Measurements from ENCODE around the gene GAREM2. TPM values are rescaled to one million over a fixed set of nuclear protein-coding genes. Genes with fewer than 3 reads are reported as not detected.

Gene GAREM2
- total and polyA plus RNA-seq, 2 donors (not counting 3 experiments of a cell fraction or from before 2014, with no cell fraction given) = 3.1 to 3.7 TPM

DNA sequence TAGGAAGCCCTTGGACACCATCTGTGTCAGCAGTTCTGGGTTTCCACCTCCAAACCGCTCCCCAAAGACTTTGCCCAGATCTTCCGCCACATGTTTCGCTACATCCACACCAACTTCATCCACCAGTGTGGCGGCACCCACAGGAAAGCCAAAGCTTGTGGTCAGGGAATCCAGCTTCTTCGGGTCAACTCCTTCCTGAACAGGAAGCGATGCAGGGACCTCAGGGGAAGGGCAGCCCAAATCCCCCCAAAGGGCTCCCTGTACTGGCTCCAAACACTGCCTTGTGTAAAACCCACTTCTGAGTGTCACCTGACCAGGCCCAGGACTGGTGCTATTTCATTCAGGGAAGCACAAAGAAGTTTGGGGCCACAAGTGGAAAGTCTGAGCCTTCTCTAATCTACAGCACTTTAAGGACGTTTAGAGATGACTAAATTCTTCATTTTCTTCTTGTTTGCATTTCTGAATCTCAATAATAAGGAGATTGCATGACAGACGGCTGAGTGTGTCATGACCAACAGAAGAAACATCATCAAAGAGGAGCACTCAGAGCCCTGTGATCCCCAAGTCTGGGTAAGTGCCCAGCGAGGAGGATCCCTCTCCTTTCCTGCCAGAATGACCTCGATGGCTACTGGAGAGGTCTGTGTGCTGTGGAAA is 20.8 kb downstream of the GAREM2 start:
- no peak for DNase-seq (ENCODE audit: low read depth, low spot score)
- POLR2A ChIA-PET = no interaction called here

DNA sequence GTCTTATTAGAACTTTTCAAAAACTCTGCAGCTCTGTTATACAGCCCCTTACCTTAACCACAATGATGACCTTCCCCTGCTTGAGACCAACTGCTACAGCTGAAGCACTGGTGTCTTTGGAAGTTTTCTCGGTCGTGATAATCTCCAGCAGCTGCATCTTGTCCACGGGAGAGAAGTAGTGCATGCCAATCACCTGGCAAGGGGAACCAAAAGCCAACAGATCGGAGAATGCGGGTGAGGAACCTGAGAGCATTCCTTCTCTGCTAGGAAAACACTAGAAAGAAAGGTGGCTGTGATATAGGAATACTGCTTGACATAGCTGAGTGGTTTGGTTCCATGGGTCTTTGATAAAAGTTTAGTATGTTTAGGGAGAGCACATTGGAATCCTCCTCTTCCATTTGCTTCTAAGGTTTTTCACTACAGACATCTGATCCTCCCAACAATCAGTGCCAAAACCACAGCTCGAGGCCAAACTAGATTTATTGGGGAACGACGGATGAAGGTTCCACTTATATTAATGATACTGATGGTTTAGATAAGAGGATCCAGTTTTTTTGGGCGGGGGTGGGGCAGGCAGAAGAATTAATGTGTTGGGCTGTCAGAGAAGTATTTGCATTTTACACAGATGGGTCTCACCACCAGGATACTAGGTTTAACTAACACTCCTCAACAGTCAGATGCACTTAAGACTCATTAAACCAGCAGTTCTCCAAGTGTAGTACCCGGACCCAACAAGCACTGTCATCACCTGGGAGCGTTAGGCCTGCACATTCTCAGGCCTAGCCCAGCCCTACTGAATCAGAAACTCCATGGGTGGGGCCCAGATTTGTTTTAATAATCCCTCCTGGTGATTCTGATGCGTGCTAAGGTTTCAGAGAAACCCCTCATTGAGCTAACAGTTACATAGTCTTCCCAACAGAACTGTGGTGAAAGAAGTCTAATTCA is 22.4 kb downstream of the GAREM2 start:
- intact Hi-C loops (cut with micrococcal nuclease) (no loop called here), dilution Hi-C loops (cut with MboI; ENCODE audit: extremely low pct_ligation_motif_present, low sequenced_read_pairs) (no loop called here)
- H3K4me3 ChIP-seq (replicated peaks in 1 of 3; ENCODE audit: insufficient read depth in 1 of 3, low read depth in 1 of 3, low read length in 3 of 3) = no peak overlapping the region
- no peak overlapping the region for H3K9ac ChIP-seq (replicated peaks; ENCODE audit: extremely low read depth, insufficient read depth, low read length)
- H3K4me2 ChIP-seq (ENCODE audit: insufficient read depth, low read length) = no peak overlapping the region
- H3K36me3 ChIP-seq (ENCODE audit: control insufficient read depth in 2 of 2, extremely low read depth in 1 of 2, insufficient read depth in 2 of 2, low read length in 2 of 2) = peaks cover 23 to 38% of the 10 kb centered on the region in 2 experiments
- no TSS peak for BruUV-seq (replicated peaks)
- TF ChIP-seq GATA2 (IDR thresholded peaks at IDR 0.05; ENCODE audit: insufficient read depth, insufficient read length, low read depth, low read length) = no peak
- no peak for TF ChIP-seq POLR2AphosphoS5 (IDR thresholded peaks at IDR 0.05; ENCODE audit: insufficient read depth, low read depth, low read length)
- TF ChIP-seq, protein P1, sequence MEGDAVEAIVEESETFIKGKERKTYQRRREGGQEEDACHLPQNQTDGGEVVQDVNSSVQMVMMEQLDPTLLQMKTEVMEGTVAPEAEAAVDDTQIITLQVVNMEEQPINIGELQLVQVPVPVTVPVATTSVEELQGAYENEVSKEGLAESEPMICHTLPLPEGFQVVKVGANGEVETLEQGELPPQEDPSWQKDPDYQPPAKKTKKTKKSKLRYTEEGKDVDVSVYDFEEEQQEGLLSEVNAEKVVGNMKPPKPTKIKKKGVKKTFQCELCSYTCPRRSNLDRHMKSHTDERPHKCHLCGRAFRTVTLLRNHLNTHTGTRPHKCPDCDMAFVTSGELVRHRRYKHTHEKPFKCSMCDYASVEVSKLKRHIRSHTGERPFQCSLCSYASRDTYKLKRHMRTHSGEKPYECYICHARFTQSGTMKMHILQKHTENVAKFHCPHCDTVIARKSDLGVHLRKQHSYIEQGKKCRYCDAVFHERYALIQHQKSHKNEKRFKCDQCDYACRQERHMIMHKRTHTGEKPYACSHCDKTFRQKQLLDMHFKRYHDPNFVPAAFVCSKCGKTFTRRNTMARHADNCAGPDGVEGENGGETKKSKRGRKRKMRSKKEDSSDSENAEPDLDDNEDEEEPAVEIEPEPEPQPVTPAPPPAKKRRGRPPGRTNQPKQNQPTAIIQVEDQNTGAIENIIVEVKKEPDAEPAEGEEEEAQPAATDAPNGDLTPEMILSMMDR (IDR thresholded peaks at IDR 0.05; ENCODE audit: extremely low read depth in 1 of 2, insufficient read depth in 1 of 2, low read depth in 1 of 2, low read length in 2 of 2) = no peak
- no peak for TF ChIP-seq JUN (IDR thresholded peaks at IDR 0.05; ENCODE audit: borderline replicate concordance, insufficient read depth, insufficient read length, low read depth)
- no peak for TF ChIP-seq MYC (IDR thresholded peaks at IDR 0.05; ENCODE audit: low read depth, low read length)
- TF ChIP-seq, protein P2, sequence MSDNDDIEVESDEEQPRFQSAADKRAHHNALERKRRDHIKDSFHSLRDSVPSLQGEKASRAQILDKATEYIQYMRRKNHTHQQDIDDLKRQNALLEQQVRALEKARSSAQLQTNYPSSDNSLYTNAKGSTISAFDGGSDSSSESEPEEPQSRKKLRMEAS (IDR thresholded peaks at IDR 0.05; ENCODE audit: insufficient read depth, insufficient read length) = no peak
- no peak for TF ChIP-seq POLR2A (IDR thresholded peaks at IDR 0.05; ENCODE audit: low read depth, low read length)
- TF ChIP-seq FOS (IDR thresholded peaks at IDR 0.05; ENCODE audit: borderline replicate concordance, insufficient read depth, low read length) = no peak
- TF ChIP-seq EZH2 (IDR thresholded peaks at IDR 0.05; ENCODE audit: borderline replicate concordance, low read depth, low read length, severe bottlenecking) = no peak
- H3K79me2 ChIP-seq (ENCODE audit: control insufficient read depth, insufficient read depth, low read length) = no peaks in the 10 kb centered on the region
- no peaks in the 10 kb centered on the region for H3K4me1 ChIP-seq (ENCODE audit: control insufficient read depth, extremely low read depth, insufficient read depth, low read length)
- no peak overlapping the region for H2AFZ ChIP-seq (ENCODE audit: low read depth, low read length)
- ChIA-PET POLR2A (no interaction called here), CTCF (no interaction called here)
- H3K9me3 ChIP-seq (replicated peaks; ENCODE audit: control insufficient read depth, insufficient read depth, low read length) = no peaks in the 10 kb centered on the region
- no peaks in the 10 kb centered on the region for H3K27me3 ChIP-seq (ENCODE audit: control insufficient read depth in 2 of 2, insufficient read depth in 2 of 2, low read length in 2 of 2)
- FAIRE-seq = no peak
- DNase-seq (ENCODE audit: low read depth, low spot score) = no peak
- H4K20me1 ChIP-seq (replicated peaks; ENCODE audit: control insufficient read depth, extremely low read depth, insufficient read depth, low read length) = no peaks in the 10 kb centered on the region
- H3K27ac ChIP-seq (ENCODE audit: insufficient read depth, low read depth, low read length) = no peak overlapping the region
- no peaks in the 10 kb centered on the region for H3K9me1 ChIP-seq (replicated peaks; ENCODE audit: control insufficient read depth, extremely low read depth, insufficient read depth, low read length)

More for the DNA sequence above, 20.8 kb downstream of the GAREM2 start:
- Histone ChIP-seq H3K9ac (replicated peaks; ENCODE audit: extremely low read depth, insufficient read depth, low read length) (no peak overlapping the region), H3K4me3 (replicated peaks in 1 of 3; ENCODE audit: insufficient read depth in 1 of 3, low read depth in 1 of 3, low read length in 3 of 3) (no peak overlapping the region), H2AFZ (ENCODE audit: low read depth, low read length) (no peak overlapping the region), H3K79me2 (ENCODE audit: control insufficient read depth, insufficient read depth, low read length) (no peaks in the 10 kb centered on the region), H3K36me3 (ENCODE audit: control insufficient read depth in 2 of 2, extremely low read depth in 1 of 2, insufficient read depth in 2 of 2, low read length in 2 of 2) (peaks cover 19 to 35% of the 10 kb centered on the region in 2 experiments), H3K4me1 (ENCODE audit: control insufficient read depth, extremely low read depth, insufficient read depth, low read length) (no peaks in the 10 kb centered on the region), H3K27ac (ENCODE audit: insufficient read depth, low read depth, low read length) (no peak overlapping the region), H4K20me1 (replicated peaks; ENCODE audit: control insufficient read depth, extremely low read depth, insufficient read depth, low read length) (no peaks in the 10 kb centered on the region), H3K27me3 (ENCODE audit: control insufficient read depth in 2 of 2, insufficient read depth in 2 of 2, low read length in 2 of 2) (no peaks in the 10 kb centered on the region), H3K9me3 (replicated peaks; ENCODE audit: control insufficient read depth, insufficient read depth, low read length) (no peaks in the 10 kb centered on the region), H3K9me1 (replicated peaks; ENCODE audit: control insufficient read depth, extremely low read depth, insufficient read depth, low read length) (no peaks in the 10 kb centered on the region), H3K4me2 (ENCODE audit: insufficient read depth, low read length) (no peak overlapping the region)
- dilution Hi-C loops (cut with MboI; ENCODE audit: extremely low pct_ligation_motif_present, low sequenced_read_pairs) (no loop called here), intact Hi-C loops (cut with micrococcal nuclease) (no loop called here)
- TF ChIP-seq GATA2 (IDR thresholded peaks at IDR 0.05; ENCODE audit: insufficient read depth, insufficient read length, low read depth, low read length) = no peak
- TF ChIP-seq, protein P2 (IDR thresholded peaks at IDR 0.05; ENCODE audit: insufficient read depth, insufficient read length) = no peak
- CTCF ChIA-PET = interaction anchor here (1.0 to 1.2 kb wide), 2 partner anchors 9 kb away, joined by 4 read pairs; no protein-coding TSS in a partner anchor
- no peak for FAIRE-seq
- BruUV-seq (replicated peaks) = no TSS peak

Measured in endothelial cell of umbilical vein (primary cell).